Measurements from ENCODE around the gene PRG3. TPM values are rescaled to one million over a fixed set of nuclear protein-coding genes. Genes with fewer than 3 reads are reported as not detected.
A peak's percentile ranks its signal among the peaks of the same experiment; 100 is the strongest.

The PRG3 gene
- total RNA-seq, 1 experiment from 2014 or later: not detected

DNA sequence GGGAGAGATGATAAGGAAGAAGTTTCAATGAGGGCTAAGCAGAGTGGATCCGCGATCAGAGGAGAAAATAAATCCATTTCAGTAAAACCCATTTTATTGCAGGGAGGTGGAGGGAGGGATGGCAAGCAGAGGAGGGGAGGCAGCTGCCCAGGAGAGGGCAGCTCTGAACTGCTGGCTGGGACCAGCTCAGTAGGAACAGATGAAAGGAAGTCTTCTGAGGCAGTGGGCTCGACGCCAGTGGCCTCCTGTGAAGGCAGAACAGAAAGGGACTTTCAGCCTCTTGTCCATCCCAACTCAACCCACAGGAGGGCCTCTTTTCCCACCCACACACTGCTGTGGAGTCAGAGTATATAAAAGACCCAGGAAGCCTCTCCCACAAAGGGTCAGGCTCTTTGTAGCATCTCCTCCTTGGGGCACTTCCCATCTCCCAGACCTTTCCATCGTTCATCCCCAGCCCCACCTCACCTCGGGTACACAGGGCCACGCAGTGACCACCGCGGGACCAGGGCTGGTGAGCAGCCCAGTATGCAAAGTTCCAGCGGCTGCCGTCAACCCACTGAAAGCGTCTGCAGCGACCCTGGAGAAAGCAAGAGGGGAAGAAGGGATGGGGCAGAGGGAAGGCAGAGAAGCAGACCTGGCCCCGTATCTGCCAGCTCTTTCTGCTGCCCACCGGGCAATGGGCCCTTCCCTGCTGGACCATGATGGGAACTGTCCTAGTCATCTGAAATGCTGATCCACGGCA is 6.5 kb upstream of the PRG3 start:
- Histone ChIP-seq H3K4me3 (ENCODE audit: insufficient read depth, low read depth, low read length) (no peak overlapping the region), H3K27me3 (ENCODE audit: control insufficient read depth, insufficient read depth, low read length) (no peaks in the 10 kb centered on the region; the same call in 1 of the 2 replicates), H3K36me3 (replicated peaks; ENCODE audit: control insufficient read depth, insufficient read depth, low read length) (no peaks in the 10 kb centered on the region)
- DNase-seq: no peak

DNA sequence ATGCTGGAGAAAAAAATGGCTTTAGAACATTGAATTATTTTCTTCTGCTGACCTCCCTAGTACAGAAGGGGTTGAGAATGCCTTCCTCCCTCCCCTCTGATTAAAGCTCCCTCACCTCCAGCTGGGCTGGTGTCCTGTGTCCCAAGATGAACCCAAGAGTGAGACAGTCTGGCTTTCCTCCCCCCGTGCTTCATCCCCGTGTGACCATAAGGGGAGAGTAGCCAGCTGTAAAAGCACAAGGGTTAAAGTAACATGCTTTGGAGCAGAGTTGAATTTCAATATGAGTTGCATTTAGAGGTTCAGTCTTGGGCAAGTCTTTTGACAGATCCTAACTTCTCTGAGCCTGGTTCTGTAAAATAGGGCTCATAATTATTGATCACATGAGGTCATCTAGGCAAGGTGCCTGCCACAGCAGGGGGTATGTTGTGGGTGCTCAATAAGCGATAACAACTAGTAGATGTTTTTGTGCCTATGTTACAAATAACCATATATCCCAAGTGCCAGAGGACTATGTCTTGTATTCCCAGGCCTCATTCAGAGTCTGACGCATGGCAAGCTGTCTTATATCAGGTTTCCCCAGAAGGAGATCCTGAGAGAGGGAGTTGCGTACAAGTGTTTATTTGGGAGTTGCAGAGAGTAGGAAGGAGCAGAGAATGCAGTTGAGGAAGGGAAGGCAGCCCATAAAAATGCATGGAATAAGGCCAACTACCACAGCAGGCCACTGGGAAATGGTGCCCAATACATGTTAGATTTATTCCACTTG is 5.4 kb upstream of the PRG3 start:
- no peak for DNase-seq
- no peaks in the 10 kb centered on the region; the same call in 1 of the 2 replicates for H3K27me3 ChIP-seq (ENCODE audit: control insufficient read depth, insufficient read depth, low read length)
- no peaks in the 10 kb centered on the region for H3K36me3 ChIP-seq (replicated peaks; ENCODE audit: control insufficient read depth, insufficient read depth, low read length)
- no peak overlapping the region for H3K4me3 ChIP-seq (ENCODE audit: insufficient read depth, low read depth, low read length)

DNA sequence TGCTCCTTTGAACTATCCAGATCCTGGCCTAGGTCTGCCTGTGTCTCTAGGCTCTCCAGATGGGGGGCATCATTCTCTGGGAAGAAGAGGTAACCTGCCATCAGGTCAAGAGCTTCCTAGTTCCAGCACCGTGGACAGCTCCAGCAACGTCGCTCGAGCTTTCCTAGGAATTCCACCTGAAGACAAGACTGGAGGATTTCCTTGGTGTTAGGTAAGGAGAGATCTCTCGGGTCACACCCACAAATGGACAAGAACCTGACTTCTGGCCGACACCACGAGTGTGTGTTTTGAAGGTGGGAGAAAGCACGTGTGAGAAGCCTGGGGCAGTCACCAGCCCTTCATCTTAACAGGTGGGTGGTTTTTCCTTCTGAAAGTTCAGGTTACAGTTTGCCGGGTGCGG is 1.2 kb downstream of the PRG3 start:
- Histone ChIP-seq H3K4me3 (ENCODE audit: insufficient read depth, low read depth, low read length) (no peak overlapping the region), H3K27me3 (ENCODE audit: control insufficient read depth, insufficient read depth, low read length) (peaks cover 16% of the 10 kb centered on the region), H3K36me3 (replicated peaks; ENCODE audit: control insufficient read depth, insufficient read depth, low read length) (no peaks in the 10 kb centered on the region)
- peak; percentile 84 for DNase-seq

DNA sequence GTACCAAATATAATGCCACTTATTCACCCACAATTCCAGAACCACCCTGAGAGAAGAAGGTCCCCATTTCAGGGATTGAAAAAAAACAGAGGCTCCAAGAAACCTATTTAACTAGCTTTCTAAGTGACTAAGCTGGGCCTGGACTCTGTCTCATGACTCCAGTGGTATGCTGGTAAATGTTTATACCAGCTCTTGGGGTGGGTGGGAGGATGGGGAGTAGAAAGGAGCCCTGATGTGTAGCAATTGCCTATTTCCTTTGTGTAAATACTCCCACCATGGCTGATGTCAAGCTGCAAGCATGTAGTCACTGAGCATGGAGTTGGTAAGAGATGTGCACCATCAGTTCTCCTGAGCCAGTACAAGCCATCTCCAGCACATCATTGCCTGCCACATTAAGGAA is 2.8 kb downstream of the PRG3 start:
- no peak for DNase-seq
- Histone ChIP-seq H3K27me3 (ENCODE audit: control insufficient read depth, insufficient read depth, low read length) (peaks cover 16% of the 10 kb centered on the region), H3K36me3 (replicated peaks; ENCODE audit: control insufficient read depth, insufficient read depth, low read length) (no peaks in the 10 kb centered on the region), H3K4me3 (ENCODE audit: insufficient read depth, low read depth, low read length) (no peak overlapping the region)

DNA sequence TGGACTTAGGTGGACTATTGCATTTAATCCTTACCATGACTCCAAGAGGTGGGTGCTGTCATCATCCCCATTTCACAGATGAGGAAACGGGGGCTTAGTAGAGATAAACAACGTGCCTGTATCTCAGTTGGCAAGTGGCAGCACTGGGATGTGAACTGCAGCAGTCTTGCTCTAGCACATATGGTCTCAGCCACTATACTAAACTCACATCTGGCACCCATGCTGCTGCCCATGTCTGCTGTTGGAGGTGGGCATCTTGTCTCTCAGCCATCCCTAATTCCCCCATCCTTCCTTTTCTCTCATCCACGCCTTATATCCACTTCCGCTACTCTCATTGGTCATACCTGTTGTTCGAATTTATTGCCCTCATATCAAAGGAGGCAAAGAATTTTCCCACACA is 3.8 kb downstream of the PRG3 start:
- peaks cover 16% of the 10 kb centered on the region for H3K27me3 ChIP-seq (ENCODE audit: control insufficient read depth, insufficient read depth, low read length)
- H3K36me3 ChIP-seq (replicated peaks; ENCODE audit: control insufficient read depth, insufficient read depth, low read length): no peaks in the 10 kb centered on the region
- no peak overlapping the region; the same call in 1 of the 2 replicates for H3K4me3 ChIP-seq (ENCODE audit: insufficient read depth, low read depth, low read length)
- DNase-seq: no peak

DNA sequence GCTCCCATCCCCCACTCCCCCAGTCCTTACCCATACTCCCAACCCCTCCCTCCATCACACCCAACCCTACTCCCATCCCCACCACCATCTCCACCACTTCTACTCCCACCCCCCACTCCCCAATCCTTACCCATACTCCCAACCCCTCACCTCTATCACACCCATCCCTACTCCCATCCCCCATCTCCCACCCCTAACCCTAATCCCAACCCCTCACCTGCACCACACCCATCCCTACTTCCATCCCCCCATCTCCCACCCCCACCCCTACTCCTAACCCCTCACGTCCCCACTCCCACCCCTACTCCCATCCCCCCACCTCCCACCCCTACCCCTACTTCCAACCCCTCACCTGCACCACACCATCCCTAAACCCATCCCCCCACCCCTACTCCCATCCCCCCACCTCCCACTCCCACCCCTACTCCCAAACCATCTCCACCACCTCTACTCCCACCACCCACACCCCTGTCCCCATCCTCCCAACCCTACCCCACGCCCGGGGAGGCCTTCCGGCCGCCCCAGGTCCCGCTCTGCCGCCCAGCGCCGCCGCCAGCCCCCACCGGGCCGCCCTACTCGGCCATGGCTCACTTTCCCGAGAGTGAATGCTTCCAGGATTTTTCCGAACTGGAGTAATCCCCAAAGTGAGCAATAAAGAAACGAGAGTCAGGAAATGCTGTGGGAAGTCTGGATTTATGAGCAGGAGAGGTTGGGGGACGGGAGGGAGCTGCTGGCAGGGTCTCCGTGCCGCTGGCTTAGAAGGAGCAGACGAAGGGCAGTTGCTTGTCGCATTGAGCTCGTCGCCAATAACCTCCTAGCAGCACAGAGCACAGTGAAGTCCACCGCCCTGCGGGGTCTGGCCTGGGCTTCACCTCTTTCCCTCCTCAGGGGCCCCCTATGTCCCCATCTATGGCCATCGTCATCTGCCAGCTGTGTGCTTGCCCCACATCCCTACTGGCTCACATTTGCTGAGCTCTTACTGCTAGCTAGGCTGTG is 4.6 kb downstream of the PRG3 start:
- peak; percentile 55 for DNase-seq
- Histone ChIP-seq H3K4me3 (ENCODE audit: insufficient read depth, low read depth, low read length) (peak overlapping the region; percentile 8; the same call in 1 of the 2 replicates), H3K36me3 (replicated peaks; ENCODE audit: control insufficient read depth, insufficient read depth, low read length) (no peaks in the 10 kb centered on the region), H3K27me3 (ENCODE audit: control insufficient read depth, insufficient read depth, low read length) (peaks cover 16% of the 10 kb centered on the region)

DNA sequence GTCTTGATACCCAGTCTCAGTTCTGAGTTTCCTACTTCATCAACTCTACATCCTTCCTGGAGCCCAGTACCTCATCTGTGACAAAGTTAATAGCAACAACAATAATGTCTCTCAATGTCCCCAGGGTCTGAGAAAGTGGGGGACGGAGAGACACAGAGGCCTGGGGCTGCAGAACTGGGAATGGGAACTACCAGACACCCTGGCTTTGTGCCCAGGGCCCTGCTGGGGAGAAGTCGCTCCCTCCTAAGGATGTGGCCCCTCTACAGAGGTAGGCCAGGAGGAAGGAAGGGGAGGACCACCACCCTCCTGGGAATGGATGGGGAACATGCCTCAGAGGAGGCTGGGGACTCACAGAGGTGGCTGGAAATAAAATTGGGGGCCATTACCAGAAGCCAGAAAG is 5.5 kb downstream of the PRG3 start:
- H3K27me3 ChIP-seq (ENCODE audit: control insufficient read depth, insufficient read depth, low read length): peaks cover 16% of the 10 kb centered on the region
- no peaks in the 10 kb centered on the region for H3K36me3 ChIP-seq (replicated peaks; ENCODE audit: control insufficient read depth, insufficient read depth, low read length)
- no peak overlapping the region for H3K4me3 ChIP-seq (ENCODE audit: insufficient read depth, low read depth, low read length)
- DNase-seq: no peak

DNA sequence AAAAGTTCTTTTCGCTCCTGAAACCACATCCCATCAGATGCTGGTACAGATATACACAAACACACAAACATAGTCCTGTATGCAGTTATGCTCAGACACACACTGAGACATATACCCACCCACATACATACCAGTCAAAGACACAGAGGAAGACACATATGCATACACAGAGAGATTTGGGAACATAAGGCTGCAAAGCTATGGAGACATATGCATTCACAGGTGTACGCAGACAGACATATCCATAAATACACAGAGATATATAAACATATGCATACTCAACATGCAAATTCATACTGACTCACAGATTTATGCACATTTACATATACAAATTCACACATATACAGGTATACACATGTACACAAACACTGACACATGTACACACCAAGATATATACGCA is 6.0 kb downstream of the PRG3 start:
- Histone ChIP-seq H3K36me3 (replicated peaks; ENCODE audit: control insufficient read depth, insufficient read depth, low read length) (no peaks in the 10 kb centered on the region), H3K27me3 (ENCODE audit: control insufficient read depth, insufficient read depth, low read length) (peaks cover 15% of the 10 kb centered on the region), H3K4me3 (ENCODE audit: insufficient read depth, low read depth, low read length) (no peak overlapping the region)
- no peak for DNase-seq

DNA sequence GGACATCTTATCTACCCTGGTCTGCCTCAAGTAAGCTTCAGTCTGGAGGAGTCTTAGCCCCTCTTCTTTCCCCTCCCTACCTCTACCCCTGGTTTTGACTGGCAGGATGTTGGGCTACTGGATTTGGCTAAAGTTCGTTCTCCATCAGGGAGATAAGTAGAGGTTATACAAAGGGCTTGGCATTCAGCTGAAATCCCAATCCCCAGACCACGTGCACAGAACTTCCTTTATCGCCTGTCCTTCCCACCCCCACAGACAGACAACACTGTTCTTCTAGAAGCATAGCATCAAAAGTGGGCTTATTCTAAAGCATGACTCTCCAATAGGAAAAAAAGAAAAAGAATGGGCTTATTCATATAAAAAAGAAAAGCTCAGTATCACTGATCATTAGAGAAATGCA is 7.8 kb downstream of the PRG3 start:
- no peaks in the 10 kb centered on the region for H3K36me3 ChIP-seq (replicated peaks; ENCODE audit: control insufficient read depth, insufficient read depth, low read length)
- no peak for DNase-seq
- H3K27me3 ChIP-seq (ENCODE audit: control insufficient read depth, insufficient read depth, low read length): peaks cover 11% of the 10 kb centered on the region; the same call in 1 of the 2 replicates
- H3K4me3 ChIP-seq (ENCODE audit: insufficient read depth, low read depth, low read length): no peak overlapping the region

DNA sequence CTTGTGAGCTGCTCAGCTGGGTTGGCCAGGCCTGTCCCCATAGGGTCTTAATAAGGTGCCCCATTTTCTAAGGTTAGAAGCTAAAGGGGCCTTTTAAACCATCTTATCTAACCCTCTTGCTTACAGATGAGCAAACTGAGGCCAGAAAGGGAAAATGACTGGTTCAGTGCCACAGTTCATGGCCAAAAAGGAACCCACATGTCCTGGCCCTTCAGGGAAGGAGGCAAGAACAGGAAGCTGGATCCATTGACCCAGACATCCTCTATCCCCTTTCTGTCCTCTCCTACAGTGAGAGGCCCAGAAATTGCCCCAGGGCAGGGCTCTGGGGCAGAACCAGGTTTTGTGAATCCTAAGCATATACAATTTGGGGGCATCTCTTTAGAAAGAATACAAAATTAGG is 10.0 kb downstream of the PRG3 start:
- DNase-seq: no peak
- Histone ChIP-seq H3K4me3 (ENCODE audit: insufficient read depth, low read depth, low read length) (no peak overlapping the region), H3K36me3 (replicated peaks; ENCODE audit: control insufficient read depth, insufficient read depth, low read length) (no peaks in the 10 kb centered on the region), H3K27me3 (ENCODE audit: control insufficient read depth, insufficient read depth, low read length) (no peaks in the 10 kb centered on the region)

DNA sequence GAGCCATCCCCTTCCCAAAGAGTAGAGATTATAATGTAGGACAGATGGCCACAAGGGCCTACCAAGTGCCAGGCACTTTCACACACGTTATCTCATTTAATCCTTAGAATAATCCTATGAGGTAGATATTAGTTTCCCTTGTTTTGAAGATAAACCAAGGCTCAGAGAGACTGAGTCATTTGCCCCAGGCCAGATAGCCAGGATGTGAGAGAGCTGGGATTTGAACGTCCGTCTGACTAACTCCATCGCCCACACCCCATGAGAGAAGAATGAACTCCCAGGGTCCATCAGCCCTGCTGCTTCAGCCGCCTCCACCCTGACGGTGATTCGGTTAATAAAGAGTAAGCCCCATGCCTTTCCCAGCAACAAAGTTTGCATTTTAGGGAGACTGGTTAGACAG is 10.7 kb downstream of the PRG3 start:
- Histone ChIP-seq H3K36me3 (replicated peaks; ENCODE audit: control insufficient read depth, insufficient read depth, low read length) (no peaks in the 10 kb centered on the region), H3K27me3 (ENCODE audit: control insufficient read depth, insufficient read depth, low read length) (no peaks in the 10 kb centered on the region), H3K4me3 (ENCODE audit: insufficient read depth, low read depth, low read length) (no peak overlapping the region)
- DNase-seq: no peak

DNA sequence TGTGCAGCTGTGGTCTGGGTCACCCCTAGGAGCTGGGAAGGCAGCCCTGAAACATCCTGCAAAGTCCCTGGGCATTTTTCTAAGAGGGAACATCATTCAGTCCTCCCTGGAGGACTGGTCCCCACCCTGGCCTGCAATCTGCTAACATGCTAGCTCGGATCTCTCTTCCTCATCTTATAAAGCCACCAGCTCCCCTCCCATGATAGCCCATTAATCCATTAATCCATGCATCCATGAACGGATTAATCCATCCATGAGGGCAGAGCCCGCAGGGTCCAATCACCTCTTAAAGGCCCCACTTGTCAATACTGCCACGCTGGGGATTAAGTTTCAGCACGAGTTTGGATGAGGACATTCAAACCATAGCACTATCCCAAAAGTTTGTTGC is 12.1 kb downstream of the PRG3 start:
- Histone ChIP-seq H3K27me3 (ENCODE audit: control insufficient read depth, insufficient read depth, low read length) (no peaks in the 10 kb centered on the region; the same call in 1 of the 2 replicates), H3K4me3 (ENCODE audit: insufficient read depth, low read depth, low read length) (no peak overlapping the region), H3K36me3 (replicated peaks; ENCODE audit: control insufficient read depth, insufficient read depth, low read length) (no peaks in the 10 kb centered on the region)
- no peak for DNase-seq

DNA sequence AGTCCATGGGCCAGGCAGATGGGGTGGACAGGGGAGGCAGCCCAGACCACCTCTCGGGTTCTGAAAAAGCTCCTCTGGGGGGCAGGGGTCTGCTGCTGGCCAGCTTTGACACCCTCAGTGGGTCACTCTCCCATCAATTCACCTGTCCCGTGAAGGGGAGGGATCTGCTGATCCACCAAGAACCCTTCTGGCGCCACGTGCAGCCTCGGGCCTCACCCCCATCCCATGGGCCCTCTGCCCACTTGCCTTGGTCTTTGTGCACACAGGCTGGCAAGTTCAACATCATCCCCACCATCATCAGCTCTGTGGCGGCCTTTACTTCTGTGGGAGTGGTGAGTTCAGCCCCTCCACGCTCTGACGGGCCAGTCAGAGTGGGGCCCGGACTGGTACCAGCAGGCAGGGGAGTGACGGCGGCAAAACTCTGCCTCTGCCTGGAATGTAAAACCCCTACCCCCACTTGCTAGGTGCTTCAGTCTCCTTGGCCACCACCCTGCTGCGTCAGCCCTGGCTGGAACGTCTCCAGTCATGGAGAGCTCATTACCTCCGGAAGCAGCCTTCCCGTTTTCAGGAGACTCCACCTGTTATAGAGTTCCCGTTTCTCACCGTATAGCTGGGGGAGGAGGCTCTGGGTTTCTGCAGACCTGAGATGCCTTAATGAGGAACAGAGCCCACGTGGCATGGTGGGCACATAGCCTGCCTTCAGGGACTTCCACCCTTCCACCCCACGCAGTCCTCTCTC is 12.7 kb downstream of the PRG3 start:
- no peak for DNase-seq
- Histone ChIP-seq H3K4me3 (ENCODE audit: insufficient read depth, low read depth, low read length) (no peak overlapping the region), H3K27me3 (ENCODE audit: control insufficient read depth, insufficient read depth, low read length) (no peaks in the 10 kb centered on the region; the same call in 1 of the 2 replicates), H3K36me3 (replicated peaks; ENCODE audit: control insufficient read depth, insufficient read depth, low read length) (no peaks in the 10 kb centered on the region)
